A549 (cell line): ENCODE results near the gene YWHAG. TPM values are rescaled to one million over a fixed set of nuclear protein-coding genes. Genes with fewer than 3 reads are reported as not detected.
A peak's percentile ranks its signal among the peaks of the same experiment; 100 is the strongest.

ENCODE experiments used
- ATAC-seq, 2 experiments: fragments of 200-7000 bp in 1 of 2; fragments of >200 bp in 1 of 2; cut with Nextera tagmentation in 1 of 2; cut with Tn5 transposase in 1 of 2; 3 replicates each; pipeline versions ENCODE4 v1.8.0 to v1.9.1; 2018 to 2020; ENCODE audit warnings: mild to moderate bottlenecking in 1 of 2, moderate library complexity in 1 of 2
- CTCF ChIA-PET: fragments of 300-600 bp; sonication (Branson Sonifier 250); formaldehyde crosslinking; extraction: SDS; loops from one replicate; lab custom pipeline; 2021; ENCODE audit warnings: antibody characterized with exemption, inconsistent platforms; lab: Yijun Ruan, JAX
- POLR2A ChIA-PET: fragments of 350-600 bp; formaldehyde crosslinking; extraction: SDS; loops from one replicate; lab custom pipeline; 2021; ENCODE audit warnings: antibody characterized with exemption, inconsistent platforms; lab: Yijun Ruan, JAX
- DNase-seq, 2 experiments: peaks; one replicate each; pipeline versions ENCODE4 v3.0.0 to v3.0.0-alpha.2; 2011 to 2016; ENCODE audit warnings: low read depth in 1 of 2, low spot score in 1 of 2
- FAIRE-seq: peaks from 2 replicates; lab custom pipeline; 2011; peaks lifted over from hg19 to GRCh38; lab: Jason Lieb, UNC
- H3K27ac ChIP-seq, 2 experiments: fragments of >200 bp; sonication (Bioruptor Twin); formaldehyde crosslinking; 3 replicates each; pipeline ENCODE4 v1.5.1; 2016 to 2017
- H3K4me1 ChIP-seq: fragments of >200 bp; sonication (Bioruptor Twin); formaldehyde crosslinking; 3 replicates; pipeline ENCODE4 v1.6.1; 2016
- H3K4me2 ChIP-seq: fragments of >200 bp; sonication (Bioruptor Twin); formaldehyde crosslinking; 3 replicates; pipeline ENCODE4 v1.6.1; 2016
- H3K4me3 ChIP-seq: fragments of >200 bp; sonication (Bioruptor Twin); formaldehyde crosslinking; 3 replicates; pipeline ENCODE4 v1.5.1; 2016
- H3K9me3 ChIP-seq: fragments of >200 bp; sonication (Bioruptor Twin); formaldehyde crosslinking; 3 replicates; pipeline ENCODE4 v1.6.1; 2016
- BHLHE40 ChIP-seq: IDR thresholded peaks from 2 replicates; pipeline ENCODE4 v1.6.1; 2012; ENCODE audit warnings: low read depth, low read length, inconsistent platforms
- CHD2 ChIP-seq: fragments of 150-350 bp; IDR thresholded peaks from 2 replicates; pipeline ENCODE4 v1.6.1; 2014; ENCODE audit warnings: low read length; ENCODE audit not compliant: partially characterized antibody
- EHMT2 ChIP-seq: fragments of 200-600 bp; sonication (generic); IDR thresholded peaks from 2 replicates; pipeline ENCODE4 v1.6.1; 2016; ENCODE audit warnings: antibody characterized with exemption, low read depth, mild to moderate bottlenecking, moderate library complexity
- ELK1 ChIP-seq: fragments of 150-350 bp; IDR thresholded peaks from 2 replicates; pipeline ENCODE4 v1.6.1; 2014; ENCODE audit warnings: low read depth, mild to moderate bottlenecking, low read length
- FOSL2 ChIP-seq, 2 experiments: fragments of 450-650 bp in 1 of 2; fragments of >200 bp in 1 of 2; sonication (Bioruptor Twin) in 1 of 2; formaldehyde crosslinking; IDR thresholded peaks; 2 replicates each; pipeline versions ENCODE4 v1.5.0 to v1.6.1; 2016 to 2020; ENCODE audit warnings: mild to moderate bottlenecking in 1 of 2, moderate library complexity in 1 of 2
- FOXS1 ChIP-seq: fragments of 250-450 bp; sonication (Bioruptor Pico); IDR thresholded peaks from 2 replicates; pipeline ENCODE4 v1.5.0; 2020; ENCODE audit warnings: mild to moderate bottlenecking, moderate library complexity
- HDAC2 ChIP-seq: fragments of 200-600 bp; sonication (generic); IDR thresholded peaks from 2 replicates; pipeline ENCODE4 v1.6.1; 2016
- HES2 ChIP-seq: fragments of >200 bp; sonication (Bioruptor Twin); formaldehyde crosslinking; IDR thresholded peaks from 2 replicates; pipeline ENCODE4 v1.6.1; 2016
- HMGXB4 ChIP-seq: fragments of 250-450 bp; sonication (Bioruptor Pico); IDR thresholded peaks from 2 replicates; pipeline ENCODE4 v1.5.0; 2021; ENCODE audit warnings: mild to moderate bottlenecking, moderate library complexity, borderline replicate concordance
- HOXA7 ChIP-seq: fragments of 250-450 bp; sonication (Bioruptor Pico); IDR thresholded peaks from 2 replicates; pipeline ENCODE4 v1.5.0; 2020; ENCODE audit warnings: mild to moderate bottlenecking, moderate library complexity
- HOXB13 ChIP-seq: fragments of 250-450 bp; sonication (Bioruptor Pico); IDR thresholded peaks from 2 replicates; pipeline ENCODE4 v1.5.0; 2020; ENCODE audit warnings: low read depth, mild to moderate bottlenecking, moderate library complexity
- HOXB5 ChIP-seq: fragments of 250-450 bp; sonication (Bioruptor Pico); IDR thresholded peaks from 2 replicates; pipeline ENCODE4 v1.5.0; 2020; ENCODE audit warnings: mild to moderate bottlenecking, moderate library complexity
- JUN ChIP-seq, 2 experiments: fragments of >200 bp; sonication (Bioruptor Twin); formaldehyde crosslinking; IDR thresholded peaks; 2 replicates in 1 of 2; 3 replicates in 1 of 2; pipeline ENCODE4 v1.6.1; 2016 to 2017
- KDM1A ChIP-seq: fragments of 200-600 bp; sonication (generic); IDR thresholded peaks from 2 replicates; pipeline ENCODE4 v1.6.1; 2016; ENCODE audit warnings: low read depth, mild to moderate bottlenecking
- KDM5A ChIP-seq: fragments of 200-600 bp; sonication (generic); IDR thresholded peaks from 2 replicates; pipeline ENCODE4 v1.6.1; 2016; ENCODE audit warnings: antibody characterized with exemption, mild to moderate bottlenecking
- MAFK ChIP-seq: fragments of 450-650 bp; IDR thresholded peaks from 2 replicates; pipeline ENCODE4 v1.6.1; 2014; ENCODE audit not compliant: partially characterized antibody
- MAZ ChIP-seq: fragments of 150-350 bp; IDR thresholded peaks from 2 replicates; pipeline ENCODE4 v1.6.1; 2014; ENCODE audit warnings: antibody characterized with exemption, low read depth, low read length, borderline replicate concordance
- NFE2L2 ChIP-seq: fragments of 150-350 bp; conservative IDR thresholded peaks from 2 replicates; pipeline ENCODE4 v1.6.1; 2014; ENCODE audit warnings: low read length
- NPAS2 ChIP-seq: fragments of 250-450 bp; sonication (Bioruptor Pico); IDR thresholded peaks from 2 replicates; pipeline ENCODE4 v1.8.0; 2022; ENCODE audit warnings: mild to moderate bottlenecking, moderate library complexity, borderline replicate concordance
- PBX3 ChIP-seq: IDR thresholded peaks from 2 replicates; pipeline ENCODE4 v1.6.1; 2012
- POLR2AphosphoS2 ChIP-seq: conservative IDR thresholded peaks from 2 replicates; pipeline ENCODE4 v1.6.1; 2012; ENCODE audit warnings: low read length, improper control_type of control experiment, inconsistent platforms
- RAD21 ChIP-seq, 2 experiments: fragments of >200 bp in 1 of 2; sonication (Bioruptor Twin) in 1 of 2; formaldehyde crosslinking in 1 of 2; IDR thresholded peaks in 1 of 2; conservative IDR thresholded peaks in 1 of 2; 2 replicates in 1 of 2; 3 replicates in 1 of 2; pipeline ENCODE4 v1.6.1; 2012 to 2018; ENCODE audit warnings: inconsistent platforms in 1 of 2
- RARB ChIP-seq: fragments of 250-450 bp; sonication (Bioruptor Pico); IDR thresholded peaks from 2 replicates; pipeline ENCODE4 v1.8.0; 2021; ENCODE audit warnings: mild to moderate bottlenecking, moderate library complexity
- RCOR1 ChIP-seq: fragments of 150-350 bp; IDR thresholded peaks from 2 replicates; pipeline ENCODE4 v1.6.1; 2014; ENCODE audit warnings: antibody characterized with exemption, low read length, low read depth
- REST ChIP-seq: fragments of 200-600 bp; sonication (generic); IDR thresholded peaks from 2 replicates; pipeline ENCODE4 v1.6.1; 2016; ENCODE audit warnings: antibody characterized with exemption, mild to moderate bottlenecking, moderate library complexity
- RNF2 ChIP-seq: fragments of 200-600 bp; sonication (generic); IDR thresholded peaks from 2 replicates; pipeline ENCODE4 v1.6.1; 2016; ENCODE audit warnings: low read depth, mild to moderate bottlenecking, antibody characterized with exemption, moderate library complexity, borderline replicate concordance
- SMC3 ChIP-seq: fragments of >200 bp; sonication (Bioruptor Twin); formaldehyde crosslinking; IDR thresholded peaks from 3 replicates; pipeline ENCODE4 v1.6.1; 2018; ENCODE audit warnings: inconsistent platforms
- TP53 ChIP-seq: fragments of 250-450 bp; sonication (Bioruptor Pico); IDR thresholded peaks from 2 replicates; pipeline ENCODE4 v1.5.0; 2021; ENCODE audit warnings: mild to moderate bottlenecking, moderate library complexity
- USF2 ChIP-seq: fragments of 450-650 bp; IDR thresholded peaks from 2 replicates; pipeline ENCODE4 v1.6.1; 2014; ENCODE audit warnings: antibody characterized with exemption
- ZC3H11A ChIP-seq: fragments of 450-650 bp; IDR thresholded peaks from 2 replicates; pipeline ENCODE4 v1.6.1; 2014; ENCODE audit warnings: antibody characterized with exemption, mild to moderate bottlenecking
- ZFP36 ChIP-seq: fragments of 450-650 bp; IDR thresholded peaks from 2 replicates; pipeline ENCODE4 v1.6.1; 2014; ENCODE audit warnings: borderline replicate concordance; ENCODE audit not compliant: partially characterized antibody
- WGBS: methylation state at CpG from one replicate; pipeline ENCODE4 v1.1.6; 2017; ENCODE audit errors: missing lambda C conversion rate; 5-methylcytosine and 5-hydroxymethylcytosine counted together
- polyA plus RNA-seq, 4 experiments: library from polyadenylated mRNA; depleted of rRNA in 3 of 4; stranded (reverse); fragments of >200 nt; fragmentation: RNase III in 1 of 4; extraction: RNeasy Plus Mini Kit Qiagen cat#74134 plus additional on column Dnase treatment in 1 of 4; gene quantifications; 2 replicates in 3 of 4; 3 replicates in 1 of 4; pipeline ENCODE4 v1.2.3, GENCODE V29; 2011 to 2017

The YWHAG gene
- polyA plus RNA-seq, 2 of the 4 experiments (the other 2 are of a cell fraction): 141 to 302 TPM

GRCh38 chr7:76314042-76314721 lies 44.6 kb downstream of the YWHAG start:
- WGBS: 12% methylated on average over 8 of the region's 15 CpGs
- CTCF ChIA-PET: interaction anchor here (0.6 to 27.1 kb wide), 54 partner anchors 10 to 1260 kb away, joined by 3 to 764 read pairs (median 4); partner anchors contain the start of genes HSPB1 and SRRM3
- peak overlapping the region; percentile 63 for H3K4me2 ChIP-seq
- TF ChIP-seq FOSL2 (IDR thresholded peaks at IDR 0.05) (no peak), FOSL2 (CRISPR knock-in tag; IDR thresholded peaks at IDR 0.05) (peak; percentile 14; the same call in 1 of the 2 replicates), HMGXB4 (CRISPR knock-in tag) (no peak), HOXA7 (CRISPR knock-in tag) (no peak), ZC3H11A (no peak), HES2 (no peak), HOXB13 (CRISPR knock-in tag) (no peak), ZFP36 (no peak), NFE2L2 (no peak), SMC3 (peak; percentile 100), POLR2AphosphoS2 (no peak), RCOR1 (no peak), PBX3 (no peak), REST (no peak), CHD2 (no peak), JUN (IDR thresholded peaks at IDR 0.05) (peak in 1 of 2 experiments; percentile 53; a peak in 1 of 5 replicates), EHMT2 (no peak), MAFK (no peak), HOXB5 (no peak), NPAS2 (no peak), BHLHE40 (no peak), KDM5A (no peak), RAD21 (conservative IDR thresholded peaks at IDR 0.05 in 1 of 2, IDR thresholded peaks at IDR 0.05 in 1 of 2) (peak; percentile 100), USF2 (no peak), RNF2 (no peak), MAZ (peak; percentile 93; the same call in 1 of the 2 replicates), RARB (CRISPR knock-in tag) (no peak), FOXS1 (CRISPR knock-in tag) (no peak), TP53 (CRISPR knock-in tag) (peak; percentile 57; the same call in 1 of the 2 replicates), HDAC2 (no peak), KDM1A (no peak), ELK1 (no peak)

More at GRCh38 chr7:76314042-76314721, 44.6 kb downstream of the YWHAG start:
- POLR2A ChIA-PET: interaction anchor here (1.0 to 1.8 kb wide), 2 partner anchors 19 to 22 kb away, joined by 3 to 12 read pairs; no protein-coding TSS in a partner anchor
- Histone ChIP-seq H3K4me1 (peaks cover 27% of the 10 kb centered on the region), H3K27ac (peak overlapping the region; percentile 76 to 83), H3K4me3 (no peak overlapping the region), H3K9me3 (no peaks in the 10 kb centered on the region)
- FAIRE-seq (no peak), DNase-seq (peak; percentile 92 to 95), ATAC-seq (peak; percentile 40 to 67)
